HG02759 (cell line): Measurements from ENCODE around the gene CLSTN3.

Experiments
- ATAC-seq: cut with Tn5 transposase; IDR thresholded peaks from one replicate; pipeline ENCODE4 v1.9.1; 2021; ENCODE audit warnings: mild to moderate bottlenecking, moderate library complexity; ENCODE audit not compliant: unreplicated experiment

Gene CLSTN3

DNA sequence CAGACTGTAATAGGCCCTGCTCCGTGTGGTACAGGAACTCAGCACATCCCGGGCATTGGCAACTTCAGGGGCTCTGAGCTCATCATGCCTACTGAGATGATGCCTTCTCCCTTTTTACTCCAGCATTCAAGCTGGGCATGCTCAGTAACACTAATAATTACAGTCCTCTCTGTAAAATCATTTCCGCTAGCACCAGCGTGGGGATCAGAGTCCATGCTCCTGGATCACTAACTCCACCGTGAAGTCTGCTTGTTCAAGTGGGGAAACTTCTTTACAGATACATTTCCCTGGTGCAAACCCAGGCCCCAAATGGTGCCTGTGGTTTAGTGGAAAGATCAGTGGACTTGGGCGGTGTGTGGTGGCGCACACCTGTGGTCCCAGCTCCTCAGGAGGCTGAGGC lies 16.7 kb downstream of the CLSTN3 start:
- no peak for ATAC-seq

DNA sequence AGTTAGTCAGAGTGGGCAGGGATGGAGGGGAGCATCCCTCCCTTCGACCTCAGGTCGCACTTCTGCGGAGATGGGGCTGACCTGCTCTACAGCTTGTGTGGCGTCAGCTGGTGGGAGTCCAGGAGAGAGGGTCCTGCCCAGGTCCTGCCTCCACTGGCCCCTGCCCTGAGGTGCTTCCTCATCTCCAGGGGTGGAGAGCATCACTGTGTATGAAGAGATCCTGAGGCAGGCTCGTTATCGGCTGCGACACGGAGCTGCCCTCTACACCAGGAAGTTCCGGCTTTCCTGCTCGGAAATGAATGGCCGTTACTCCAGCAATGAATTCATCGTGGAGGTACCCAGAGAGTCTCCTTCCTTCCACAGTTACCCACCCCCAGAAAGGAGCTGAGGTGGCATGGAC lies 20.2 kb downstream of the CLSTN3 start:
- ATAC-seq: no peak

DNA sequence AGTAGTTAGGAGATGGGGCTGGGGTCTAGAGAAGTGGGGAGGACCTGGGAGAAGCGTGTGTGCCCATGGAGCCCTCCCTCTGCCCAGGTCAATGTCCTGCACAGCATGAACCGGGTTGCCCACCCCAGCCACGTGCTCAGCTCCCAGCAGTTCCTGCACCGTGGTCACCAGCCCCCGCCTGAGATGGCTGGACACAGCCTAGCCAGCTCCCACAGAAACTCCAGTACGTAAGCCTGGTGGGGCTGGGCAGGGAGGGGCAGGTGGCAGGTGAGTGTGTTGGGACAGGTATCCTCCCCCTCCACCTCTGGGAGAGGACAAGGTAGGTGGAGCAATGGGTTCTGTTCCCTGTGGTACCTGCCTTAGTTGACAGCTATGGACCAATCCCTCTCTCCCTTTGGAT lies 20.7 kb downstream of the CLSTN3 start:
- no peak for ATAC-seq

DNA sequence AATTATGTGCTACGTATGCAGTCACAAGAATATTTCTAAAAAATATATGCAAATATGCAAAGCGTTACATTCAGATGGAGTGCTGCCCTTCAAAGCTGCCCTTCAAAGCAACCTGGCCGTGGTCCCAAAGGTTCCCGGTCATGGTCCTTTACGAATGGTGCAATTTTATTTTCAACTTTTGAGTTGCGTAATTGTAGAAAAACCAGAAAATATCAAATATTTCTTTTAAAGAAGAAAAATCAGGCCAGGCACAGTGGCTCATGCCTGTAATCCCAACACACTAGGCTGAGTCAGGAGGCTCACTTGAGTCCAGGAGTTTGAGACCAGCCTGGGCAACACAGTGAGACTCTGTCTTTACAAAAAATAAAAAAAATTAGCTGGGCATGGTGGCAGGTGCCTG lies 21.4 kb downstream of the CLSTN3 start:
- ATAC-seq: no peak

DNA sequence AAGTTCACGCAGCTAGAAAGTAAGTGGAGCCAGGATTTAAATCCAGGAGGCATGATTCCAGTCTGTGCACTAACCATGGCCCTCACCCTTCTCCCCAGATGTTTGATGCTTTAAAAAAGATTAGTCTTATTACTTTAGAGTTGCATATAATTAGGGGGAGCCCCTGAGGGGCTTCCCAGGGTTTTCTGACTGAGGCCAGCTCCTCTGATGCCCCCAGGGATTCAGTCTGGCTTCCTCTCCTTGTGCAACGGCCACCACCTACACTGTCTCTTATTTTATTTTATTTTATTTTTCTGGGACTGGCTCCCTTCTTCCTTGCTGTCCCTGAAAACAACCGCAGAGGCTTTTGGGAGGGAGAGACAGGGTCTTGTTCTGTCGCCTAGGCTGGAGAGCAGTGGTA lies 22.6 kb downstream of the CLSTN3 start:
- no peak for ATAC-seq

DNA sequence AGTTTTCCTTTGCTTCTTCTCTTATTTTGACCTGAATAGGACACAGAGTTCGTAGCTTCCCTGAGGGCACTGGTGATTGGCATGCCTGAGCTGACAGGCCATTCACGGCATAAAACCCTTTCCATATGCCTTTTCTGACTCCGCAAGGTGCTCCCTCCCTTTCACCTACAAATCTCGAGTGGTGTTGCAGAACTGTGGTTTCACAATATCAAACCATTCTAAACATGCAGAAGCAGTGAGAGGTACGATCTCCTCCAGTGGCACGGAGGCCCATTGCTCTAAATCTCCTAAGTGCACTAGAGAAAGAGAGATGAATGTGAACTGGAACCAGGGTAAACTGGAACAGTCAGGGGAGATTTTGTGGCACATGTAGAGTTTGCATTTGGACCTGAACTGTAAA lies 23.9 kb downstream of the CLSTN3 start:
- ATAC-seq: no peak

DNA sequence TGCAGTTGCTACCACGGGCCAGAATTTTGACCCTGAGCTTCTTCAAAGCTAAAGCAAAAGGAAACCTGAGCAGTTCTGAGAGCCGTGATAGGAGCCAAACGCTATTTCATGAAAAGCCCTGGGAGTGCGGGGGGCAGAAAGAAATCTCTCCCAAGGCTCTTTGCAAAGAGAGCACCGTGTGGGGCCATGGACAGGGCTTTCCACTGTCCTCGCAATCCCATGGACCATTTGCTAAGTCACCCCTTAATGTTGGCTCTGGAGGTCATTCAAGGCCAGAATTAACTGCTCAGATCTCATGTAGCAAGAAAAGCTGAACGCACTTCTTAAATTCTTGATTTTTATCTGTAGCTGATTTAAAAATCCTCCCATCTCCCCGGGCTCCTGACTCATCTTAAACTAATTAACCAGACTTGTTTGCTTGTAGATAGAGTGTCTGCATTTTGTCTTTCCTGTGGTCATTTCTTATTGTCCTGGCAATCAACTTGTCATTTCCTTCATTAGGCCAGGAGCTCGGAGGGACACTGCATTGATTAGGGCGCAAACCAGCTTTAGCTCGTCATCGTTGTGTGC lies 24.8 kb downstream of the CLSTN3 start:
- no peak for ATAC-seq

DNA sequence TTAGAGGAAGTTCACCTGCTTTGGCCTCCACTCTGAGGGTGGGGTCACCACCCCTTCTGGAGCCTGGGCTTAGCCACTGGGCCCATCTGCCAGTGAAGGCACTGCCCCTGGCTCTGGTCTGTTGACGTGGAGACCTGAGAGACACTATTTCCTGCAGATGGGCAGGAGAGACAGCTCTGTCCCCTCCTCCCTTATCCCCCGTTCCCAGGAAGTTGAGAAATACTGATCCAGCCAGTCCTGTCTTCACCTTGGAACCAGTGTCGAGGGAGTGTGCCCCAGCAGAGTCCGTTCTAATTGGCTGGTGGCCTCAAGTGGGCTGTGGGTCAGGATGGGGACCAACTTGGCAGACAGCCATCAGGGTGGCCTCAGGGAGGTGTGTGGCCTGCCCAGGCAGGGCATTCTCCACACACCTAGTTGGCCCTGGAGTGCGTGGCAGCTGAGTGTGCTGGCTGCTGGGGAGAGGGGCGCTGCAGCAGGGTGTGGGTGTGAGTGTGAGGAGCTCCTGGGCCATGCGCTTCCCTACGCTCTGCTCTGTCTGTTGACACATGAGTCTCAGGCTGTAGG lies 25.4 kb downstream of the CLSTN3 start:
- no peak for ATAC-seq

DNA sequence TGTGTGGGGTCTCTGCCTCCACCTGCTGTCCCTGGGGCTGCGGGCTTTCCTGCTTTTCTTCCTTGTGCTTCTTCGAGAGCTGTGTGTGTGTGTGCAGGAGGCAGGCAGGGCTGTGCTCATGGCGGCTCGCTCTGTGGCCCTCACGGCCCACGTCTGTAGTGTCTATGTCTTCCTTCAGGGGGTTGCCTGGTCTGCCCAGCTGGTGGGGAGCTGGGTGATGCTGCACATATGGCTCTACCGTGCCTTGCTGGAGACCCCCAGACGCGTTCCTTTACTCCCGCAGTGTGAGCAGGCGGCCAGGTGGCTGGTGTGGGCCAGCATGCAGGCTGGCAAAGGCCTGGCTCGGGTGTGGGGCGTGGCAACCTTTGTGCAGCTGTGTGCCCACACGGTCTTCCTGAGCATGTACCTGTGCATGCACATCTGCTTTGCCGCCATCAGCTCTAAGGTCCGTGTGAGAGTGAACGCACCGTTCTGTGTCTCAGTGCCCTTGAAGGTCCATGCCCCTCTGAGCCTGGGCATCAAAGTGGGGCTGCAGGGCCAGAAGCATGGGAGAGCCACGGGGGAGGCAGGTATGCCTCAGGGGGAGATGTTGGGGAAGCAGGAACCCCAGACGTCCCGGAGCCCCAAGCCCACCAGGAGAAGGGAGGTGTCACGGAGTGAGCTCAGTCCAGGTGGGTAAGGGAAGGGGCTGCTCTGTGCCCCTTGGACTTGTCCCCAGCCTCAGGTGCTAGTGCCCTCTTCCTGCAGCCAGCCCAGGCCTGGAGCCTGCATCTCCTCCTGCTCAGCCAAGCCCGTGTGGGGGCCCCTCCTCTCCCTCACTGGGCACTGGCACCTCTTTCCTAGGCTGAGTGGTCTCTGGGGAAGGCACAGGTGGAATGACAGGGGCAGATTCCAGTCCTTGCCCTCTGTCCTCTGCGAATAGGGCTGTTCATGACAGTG lies 26.4 kb downstream of the CLSTN3 start:
- no peak for ATAC-seq

DNA sequence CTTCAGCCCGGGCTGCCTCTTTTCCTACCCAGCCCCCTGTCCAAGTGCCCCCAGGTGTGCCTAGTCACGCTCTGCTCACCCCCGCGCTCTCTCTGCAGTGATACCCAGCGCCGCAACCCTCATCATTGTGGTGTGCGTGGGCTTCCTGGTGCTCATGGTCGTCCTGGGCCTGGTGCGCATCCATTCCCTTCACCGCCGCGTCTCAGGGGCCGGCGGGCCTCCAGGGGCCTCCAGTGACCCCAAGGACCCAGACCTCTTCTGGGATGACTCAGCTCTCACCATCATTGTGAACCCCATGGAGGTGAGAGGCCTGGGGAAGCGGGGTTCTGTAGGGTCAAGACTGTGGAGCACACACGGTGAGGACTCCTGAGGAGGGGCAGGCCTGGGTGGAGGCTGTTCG lies 27.2 kb downstream of the CLSTN3 start:
- ATAC-seq: no peak

DNA sequence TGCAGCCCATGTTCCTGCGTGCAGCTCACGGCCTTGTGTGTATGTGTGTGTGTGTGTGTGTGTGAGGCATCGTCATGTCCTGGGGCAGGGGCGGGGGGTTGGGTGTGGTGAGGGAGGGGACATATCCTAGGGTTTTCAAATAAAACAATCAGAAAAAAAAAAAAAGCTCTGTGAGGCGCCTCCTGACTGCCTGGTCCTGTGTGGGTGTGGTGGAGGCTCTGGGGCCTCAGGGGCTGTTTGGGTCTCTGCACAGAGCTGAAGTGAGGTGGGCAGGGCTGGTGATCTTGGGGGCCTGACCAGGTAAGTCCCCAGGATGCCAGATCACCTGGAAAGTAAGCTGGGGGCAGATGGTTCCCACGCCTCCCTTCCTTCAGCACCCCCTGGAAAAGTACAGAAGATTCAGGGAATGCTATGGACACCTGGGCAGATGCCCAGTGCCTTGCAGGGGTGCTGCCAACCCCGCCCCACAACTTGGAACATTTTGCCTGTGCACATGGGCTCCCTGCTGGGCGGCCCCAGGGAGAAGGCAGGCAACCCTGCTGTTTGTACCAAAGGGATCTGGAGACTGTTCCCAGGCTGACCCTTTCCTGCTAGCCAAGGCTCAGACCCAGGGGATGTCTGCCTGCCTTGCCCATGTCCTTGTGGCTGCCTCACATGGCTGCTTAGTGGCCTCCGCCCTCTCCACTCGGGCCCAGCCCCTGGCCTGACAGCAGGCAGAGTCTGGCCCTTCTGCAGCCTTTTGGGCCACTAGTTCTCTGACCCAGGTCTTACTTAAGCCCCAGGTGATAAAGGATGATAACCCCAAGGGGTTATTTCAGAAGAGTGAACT lies 28.8 kb downstream of the CLSTN3 start:
- ATAC-seq: no peak

DNA sequence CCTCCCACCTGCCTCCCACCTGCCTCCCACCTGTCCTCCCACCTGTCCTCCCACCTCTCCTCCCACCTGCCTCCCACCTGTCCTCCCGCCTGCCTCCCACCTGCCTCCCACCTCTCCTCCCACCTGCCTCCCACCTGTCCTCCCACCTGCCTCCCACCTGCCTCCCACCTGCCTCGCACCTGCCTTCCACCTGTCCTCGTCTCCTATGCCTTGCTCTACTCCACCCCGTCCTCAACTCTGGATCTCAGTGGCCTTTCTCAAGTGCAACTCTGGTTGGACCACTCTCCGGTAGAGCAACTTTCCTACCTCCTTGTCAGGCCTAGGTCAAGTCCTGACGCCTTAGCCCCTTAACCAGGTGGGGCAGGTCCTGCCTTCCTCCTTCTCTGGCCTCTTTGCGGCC lies 30.0 kb downstream of the CLSTN3 start:
- no peak for ATAC-seq

DNA sequence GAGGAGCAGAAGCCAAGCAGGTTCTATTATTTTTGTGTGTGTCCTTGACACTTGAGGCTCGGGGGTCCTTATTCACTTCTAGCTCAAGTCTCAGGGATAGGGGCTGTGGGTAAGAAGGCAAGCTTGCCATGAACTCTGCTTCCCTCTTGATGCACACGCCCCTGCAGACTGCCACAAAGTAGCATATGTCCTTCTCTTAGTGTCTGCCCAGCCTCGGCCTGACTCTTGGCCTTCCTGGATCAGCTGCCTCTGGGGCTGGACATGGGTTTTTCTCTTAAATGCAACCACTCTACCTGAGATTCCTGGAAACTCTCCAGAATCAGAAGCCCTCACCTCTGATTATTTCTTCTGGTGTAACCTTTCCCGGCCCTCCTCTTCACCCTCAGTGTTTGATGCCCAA lies 31.2 kb downstream of the CLSTN3 start:
- no peak for ATAC-seq

DNA sequence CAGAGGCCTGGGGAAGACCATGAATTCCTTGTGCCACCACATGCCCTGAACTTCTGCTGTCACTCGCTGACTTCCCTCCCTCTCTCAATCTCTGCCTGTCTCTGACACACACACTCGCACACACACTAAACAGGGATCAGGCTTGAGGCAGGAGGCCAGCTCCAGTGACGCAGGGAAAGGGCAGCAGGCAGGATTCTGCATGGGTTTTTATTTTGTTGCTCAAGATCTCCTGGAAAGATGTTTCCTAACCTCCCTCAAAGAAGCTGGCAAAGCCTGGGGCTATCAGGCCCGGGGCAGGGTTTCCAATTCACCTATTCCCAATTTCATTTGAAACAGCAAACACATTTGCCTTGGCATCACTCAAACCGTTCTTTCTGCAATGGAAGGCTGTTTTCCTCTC lies 31.6 kb downstream of the CLSTN3 start:
- no peak for ATAC-seq

DNA sequence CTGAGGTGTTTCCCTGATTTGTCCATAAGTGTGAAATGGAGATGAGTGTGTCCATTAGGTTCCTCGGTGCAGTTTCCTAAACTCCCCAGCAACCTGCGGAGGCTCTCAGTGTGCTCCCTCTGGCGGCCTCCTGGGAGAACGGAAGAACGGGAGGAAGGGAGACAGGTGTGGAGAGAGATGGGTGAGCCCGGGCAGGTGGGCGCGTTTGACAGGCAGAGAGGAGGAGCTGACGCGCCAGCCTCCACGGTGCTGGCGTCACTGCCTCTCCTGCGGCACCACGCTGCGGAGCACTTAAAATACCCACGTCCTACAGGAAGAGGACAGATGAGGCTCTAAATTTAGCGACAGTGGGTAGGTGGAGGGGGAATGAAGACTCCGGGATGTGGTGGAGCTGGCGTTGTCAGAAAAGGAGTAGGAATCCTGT lies 32.5 kb downstream of the CLSTN3 start:
- ATAC-seq: no peak

DNA sequence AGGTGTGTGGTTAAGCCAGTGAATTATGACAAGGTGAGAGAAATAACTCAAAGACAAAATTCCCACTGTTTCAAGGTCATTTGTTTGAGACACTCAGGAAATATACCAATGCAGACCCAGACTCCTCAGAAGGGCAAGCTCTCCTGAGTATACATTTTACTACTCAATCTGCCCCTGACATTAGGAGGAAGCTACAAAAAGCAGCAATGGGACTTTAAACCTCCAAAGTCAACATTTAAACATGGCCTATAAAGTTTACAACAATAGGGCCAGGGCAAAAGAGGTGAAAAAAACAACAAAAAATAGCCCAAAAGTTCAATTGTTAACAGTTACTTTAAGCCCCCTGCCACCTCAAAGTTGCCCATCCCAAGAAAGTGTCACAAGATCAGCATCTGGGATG lies 39.8 kb downstream of the CLSTN3 start:
- no peak for ATAC-seq

DNA sequence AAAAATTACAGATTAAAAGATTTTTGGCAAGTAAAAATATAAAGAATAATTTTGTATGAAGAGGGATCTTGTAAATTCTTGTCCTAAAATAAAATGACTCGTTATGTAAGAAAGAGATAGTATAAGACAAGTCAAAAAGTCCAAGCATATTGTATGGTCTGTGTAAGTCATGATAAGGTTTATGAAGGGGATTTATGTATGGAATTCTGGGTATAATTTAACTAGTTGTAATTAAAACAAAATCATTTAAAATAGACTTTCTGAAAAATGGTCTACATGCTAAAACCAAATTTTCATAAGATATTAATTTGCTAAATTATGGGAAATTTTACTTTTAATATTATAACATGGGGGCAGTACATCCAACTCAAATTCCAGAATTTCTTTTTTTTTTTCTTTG lies 41.7 kb downstream of the CLSTN3 start:
- ATAC-seq: no peak

DNA sequence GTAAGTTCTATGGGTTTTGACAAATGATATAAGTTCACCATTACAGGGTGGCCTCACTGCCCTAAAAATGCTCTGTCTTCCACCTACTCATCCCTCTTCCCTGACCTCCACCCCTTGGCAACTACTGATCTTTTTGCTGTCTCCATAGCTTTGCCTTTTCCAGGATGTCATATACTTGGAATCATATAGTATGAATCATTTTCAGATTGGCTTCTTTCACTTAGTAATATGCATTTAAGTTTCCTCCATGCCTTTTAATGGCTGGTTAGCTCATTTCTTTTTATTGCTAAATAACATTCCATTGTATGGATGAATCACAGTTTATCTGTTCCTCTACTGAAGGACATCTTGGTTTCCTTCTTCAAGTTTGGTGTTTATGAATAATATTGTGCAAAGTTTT lies 45.3 kb downstream of the CLSTN3 start:
- no peak for ATAC-seq

DNA sequence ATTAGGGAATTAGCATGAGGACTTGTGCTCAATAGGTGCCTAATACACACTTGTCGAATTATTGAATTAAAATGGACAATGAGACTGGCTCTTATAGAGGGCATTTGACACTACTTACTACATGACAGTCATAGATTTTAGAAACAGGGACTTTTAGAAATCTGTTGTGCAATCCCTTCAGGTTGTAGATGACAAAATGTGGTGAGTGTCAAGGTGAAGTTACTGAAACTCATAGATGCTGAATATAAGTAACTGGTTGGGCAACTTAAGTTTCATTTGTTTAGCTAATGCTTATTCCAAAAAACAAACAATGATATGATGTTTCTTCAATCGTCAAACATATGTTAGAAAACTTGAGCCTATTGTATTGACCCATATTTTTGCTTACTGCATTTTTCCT lies 46.4 kb downstream of the CLSTN3 start:
- ATAC-seq: no peak

DNA sequence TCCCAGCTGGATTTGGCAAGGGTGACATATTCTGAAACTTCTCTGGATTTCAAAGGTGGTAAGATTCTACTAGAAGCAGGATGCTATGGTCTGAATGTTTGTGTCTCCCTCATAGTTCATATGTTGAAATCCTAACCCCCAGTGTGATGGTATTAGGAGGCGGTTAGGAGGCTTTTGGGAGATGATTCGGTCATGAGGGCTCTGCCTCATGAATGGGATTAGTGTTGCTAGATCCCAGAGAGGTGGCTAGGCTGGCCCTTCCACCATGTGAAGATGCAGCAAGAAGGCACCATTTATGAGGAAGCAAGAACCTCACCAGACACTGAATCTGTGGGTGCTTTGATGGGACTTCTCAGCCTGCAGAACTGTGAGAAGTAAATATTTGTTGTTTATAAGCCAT lies 48.3 kb downstream of the CLSTN3 start:
- ATAC-seq: no peak

DNA sequence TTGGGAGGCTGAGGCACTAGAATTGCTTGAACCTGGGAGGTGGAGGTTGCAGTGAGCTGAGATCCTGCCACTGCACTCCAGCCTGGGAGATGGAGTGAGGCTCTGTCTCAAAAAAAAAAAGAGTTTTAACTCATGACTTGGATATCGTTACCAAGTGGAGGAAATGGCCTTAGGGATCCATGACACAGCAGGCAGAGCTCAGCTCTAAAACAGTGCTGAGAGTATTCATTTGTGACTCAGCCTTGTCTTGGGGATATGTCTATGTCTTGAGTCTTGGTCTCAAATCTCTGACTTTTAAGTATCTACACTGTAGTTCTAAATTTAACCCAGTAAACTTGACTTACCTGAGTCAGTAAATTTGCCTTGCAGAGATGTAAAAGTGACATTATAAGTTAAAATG lies 50.5 kb downstream of the CLSTN3 start:
- ATAC-seq: no peak
